KBM-7 (cell line): ENCODE measurements around the gene THSD7B.
A peak's percentile ranks its signal among the peaks of the same experiment; 100 is the strongest.
"Not testable (repeated sequence)": the region's sequence is repeated elsewhere in the genome, so short reads cannot be mapped to it uniquely, and the experiment has no call there.

Experiments used
- DNase-seq: peaks from one replicate; pipeline ENCODE4 v3.0.0-alpha.2; 2015
- in situ Hi-C: fragments of 300-500 bp; cut with MboI; formaldehyde crosslinking; loops from 2 replicates; pipeline ENCODE4 v1.14.3; 2020; ENCODE audit warnings: low sequenced_read_pairs, low pct_unique_long_range_greater_than_20kb, mixed read lengths

Gene THSD7B

GRCh38 chr2:136920652-136921333 is 155.4 kb downstream of the THSD7B start:
- no peak for DNase-seq
- in situ Hi-C loops: no loop called here

- in situ Hi-C loops: no loop called here
- DNase-seq: no peak
Measured at GRCh38 chr2:136927156-136927555, 161.8 kb downstream of the THSD7B start.

GRCh38 chr2:136929531-136929930 is 164.2 kb downstream of the THSD7B start:
- in situ Hi-C loops: no loop called here

GRCh38 chr2:136932700-136933099 is 167.4 kb downstream of the THSD7B start:
- in situ Hi-C loops: no loop called here
- DNase-seq: peak; percentile 48

More at GRCh38 chr2:136929531-136929930, 164.2 kb downstream of the THSD7B start:
- DNase-seq: no peak

GRCh38 chr2:136935119-136935518 is 169.8 kb downstream of the THSD7B start:
- in situ Hi-C loops: no loop called here
- DNase-seq: no peak

GRCh38 chr2:136956050-136956449 is 190.7 kb downstream of the THSD7B start:
- in situ Hi-C loops: no loop called here
- no peak for DNase-seq

GRCh38 chr2:136957044-136957443 is 191.7 kb downstream of the THSD7B start:
- no peak for DNase-seq
- in situ Hi-C loops: no loop called here

GRCh38 chr2:136962105-136962725 is 196.9 kb downstream of the THSD7B start:
- in situ Hi-C loops: no loop called here
- no peak for DNase-seq

GRCh38 chr2:136966485-136966884 is 201.1 kb downstream of the THSD7B start:
- no peak for DNase-seq
- in situ Hi-C loops: no loop called here

- no peak for DNase-seq
Measured at GRCh38 chr2:136980303-136980702, 215.0 kb downstream of the THSD7B start.

GRCh38 chr2:136981689-136982088 is 216.3 kb downstream of the THSD7B start:
- in situ Hi-C loops, DNase-seq: not testable (repeated sequence)

More at GRCh38 chr2:136980303-136980702, 215.0 kb downstream of the THSD7B start:
- in situ Hi-C loops: no loop called here

GRCh38 chr2:136985044-136985443 is 219.7 kb downstream of the THSD7B start:
- in situ Hi-C loops: no loop called here
- DNase-seq: no peak

- in situ Hi-C loops: no loop called here
- DNase-seq: no peak
Measured at GRCh38 chr2:136986605-136987221, 221.4 kb downstream of the THSD7B start.

GRCh38 chr2:136990316-136990715 is 225.0 kb downstream of the THSD7B start:
- in situ Hi-C loops: no loop called here
- no peak for DNase-seq

- in situ Hi-C loops: no loop called here
Measured at GRCh38 chr2:136994793-136995192, 229.4 kb downstream of the THSD7B start.

GRCh38 chr2:136997557-136997956 is 232.2 kb downstream of the THSD7B start:
- in situ Hi-C loops: no loop called here

More at GRCh38 chr2:136994793-136995192, 229.4 kb downstream of the THSD7B start:
- no peak for DNase-seq

GRCh38 chr2:137000811-137001210 is 235.5 kb downstream of the THSD7B start:
- DNase-seq: no peak
- in situ Hi-C loops: no loop called here

More at GRCh38 chr2:136997557-136997956, 232.2 kb downstream of the THSD7B start:
- no peak for DNase-seq

GRCh38 chr2:137002896-137003295 is 237.6 kb downstream of the THSD7B start:
- in situ Hi-C loops: no loop called here
- no peak for DNase-seq

- DNase-seq: no peak
- in situ Hi-C loops: no loop called here
Measured at GRCh38 chr2:137005210-137005609, 239.9 kb downstream of the THSD7B start.

- no peak for DNase-seq
- in situ Hi-C loops: no loop called here
Measured at GRCh38 chr2:137007938-137008337, 242.6 kb downstream of the THSD7B start.
